ENCODE measurements around the gene CTAGE6.
"Not testable (repeated sequence)": the region's sequence is repeated elsewhere in the genome, so short reads cannot be mapped to it uniquely, and the experiment has no call there.

The CTAGE6 gene

DNA sequence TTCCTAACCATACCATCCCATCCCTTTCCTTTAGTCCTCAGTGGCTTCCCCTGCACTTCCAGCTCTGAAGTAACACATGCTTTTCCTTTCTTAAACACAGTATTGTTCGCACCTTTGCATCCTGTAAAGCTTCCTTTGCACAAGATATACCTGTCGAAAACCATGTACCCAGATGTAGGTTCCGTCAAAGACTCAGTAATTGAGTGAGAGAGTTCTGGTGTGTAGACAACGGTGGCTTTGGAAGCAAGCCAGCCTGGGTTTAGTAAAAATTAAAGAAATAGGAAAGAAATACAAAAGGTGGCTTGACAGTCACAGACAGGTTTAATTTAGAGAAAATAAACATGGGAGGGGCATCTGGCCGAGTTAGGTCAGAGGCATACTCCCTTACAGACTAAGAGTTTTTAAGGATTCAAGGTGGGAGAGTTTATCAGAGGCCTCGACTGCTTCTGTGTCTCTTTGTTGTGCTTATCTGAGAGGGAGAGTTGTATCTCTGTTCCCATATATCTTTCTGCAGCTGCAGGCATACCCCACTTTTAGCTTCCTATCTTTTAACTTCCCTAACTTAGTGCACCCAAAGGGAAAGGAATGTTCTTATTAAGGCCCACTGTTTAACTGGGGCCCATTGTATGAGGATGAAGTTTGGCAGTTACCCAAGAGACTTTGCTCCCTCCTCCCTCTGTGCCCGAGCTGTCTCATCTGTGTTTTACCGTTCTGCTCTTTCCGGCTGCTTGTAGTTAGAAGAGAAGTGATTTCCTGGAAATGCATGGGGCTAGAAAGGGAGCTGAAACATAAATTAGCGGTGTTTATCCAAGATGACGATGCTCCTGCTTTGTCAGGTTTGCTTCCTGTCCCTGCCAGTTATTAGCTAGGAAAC lies 42.7 kb downstream of the CTAGE6 start:
- DNase-seq = not testable (repeated sequence)

DNA sequence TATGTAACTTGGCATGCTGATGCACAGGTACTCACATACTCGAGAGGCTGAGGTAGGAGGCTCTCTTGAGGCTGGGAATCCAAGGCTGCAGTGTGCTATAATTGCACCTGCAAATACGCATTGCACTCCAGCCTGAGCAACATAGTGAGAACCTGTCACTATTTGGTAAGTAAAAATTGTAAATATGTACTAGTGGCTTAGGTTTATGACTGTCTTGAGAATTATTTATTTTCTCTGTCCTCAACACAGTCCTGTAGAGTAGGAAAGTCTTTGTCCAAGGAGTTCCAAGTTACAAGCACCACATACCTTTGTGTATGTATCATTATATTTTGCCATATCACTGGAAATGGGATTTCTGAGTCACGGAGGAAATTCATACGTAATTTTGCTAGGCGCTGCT lies 45.1 kb downstream of the CTAGE6 start:
- not testable (repeated sequence) for DNase-seq

DNA sequence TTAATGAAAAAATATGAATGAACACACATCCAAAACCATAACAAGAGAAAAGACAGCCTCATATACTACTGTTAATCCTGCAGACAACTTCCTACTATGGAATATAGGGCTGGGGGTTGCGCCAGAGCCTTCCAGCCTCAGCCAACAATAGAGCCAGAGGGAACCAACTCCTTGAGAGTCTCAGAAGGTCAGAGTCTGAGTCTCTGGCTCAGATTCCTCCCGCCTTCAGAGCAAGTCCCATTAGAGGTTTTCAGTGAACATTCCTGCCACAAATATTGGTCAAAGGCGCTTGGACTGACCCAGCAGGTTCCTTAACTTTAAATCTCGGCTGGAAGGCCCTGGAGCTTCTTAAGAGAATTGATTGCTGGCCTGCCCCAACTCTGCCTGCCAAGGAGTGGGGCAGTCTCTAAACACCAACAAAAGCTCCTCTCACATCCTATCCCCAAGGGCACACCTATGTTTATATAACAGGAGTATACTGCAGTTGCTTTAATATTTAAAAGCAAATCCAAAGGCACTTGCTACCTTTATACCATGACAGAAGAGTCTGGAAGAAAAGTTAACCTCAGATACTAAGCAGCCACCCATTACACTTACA lies 45.7 kb downstream of the CTAGE6 start:
- DNase-seq = not testable (repeated sequence)

DNA sequence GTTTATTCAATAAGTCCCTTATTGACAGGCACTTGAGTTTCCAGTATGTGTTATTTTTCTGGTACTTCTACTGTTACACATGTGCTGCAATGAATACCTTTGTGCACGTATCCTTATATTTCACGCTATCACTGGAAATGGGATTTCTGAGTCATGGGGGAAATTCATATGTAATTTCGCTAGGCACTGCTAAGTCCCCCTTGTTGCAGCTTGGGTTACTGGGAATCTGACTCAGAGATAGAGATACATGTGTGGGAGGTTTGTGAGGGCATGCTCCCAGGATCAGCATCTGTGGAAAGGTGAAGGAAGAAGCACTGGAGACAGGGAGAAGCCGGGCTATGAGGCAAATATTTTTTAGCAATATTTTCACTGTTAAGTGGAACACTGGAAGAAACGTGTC lies 47.6 kb downstream of the CTAGE6 start:
- not testable (repeated sequence) for DNase-seq
